BE2C (cell line): ENCODE data around the gene DNPEP.
"Not testable (repeated sequence)": the region's sequence is repeated elsewhere in the genome, so short reads cannot be mapped to it uniquely, and the experiment has no call there.

Experiments
- DNase-seq: peaks from one replicate; pipeline ENCODE4 v3.0.0-alpha.2; 2020
- H3K27me3 ChIP-seq: fragments of 250-450 bp; sonication (Bioruptor Pico); 2 replicates; pipeline ENCODE4 v1.5.1; 2020; ENCODE audit warnings: mild to moderate bottlenecking
- H3K36me3 ChIP-seq: fragments of 250-450 bp; sonication (Bioruptor Pico); 2 replicates; pipeline ENCODE4 v1.5.1; 2020; ENCODE audit warnings: mild to moderate bottlenecking
- H3K4me1 ChIP-seq: fragments of 250-450 bp; sonication (Bioruptor Pico); 2 replicates; pipeline ENCODE4 v1.5.1; 2020
- H3K4me3 ChIP-seq: 2 replicates; pipeline ENCODE4 v1.5.1; 2011; ENCODE audit warnings: low read depth, low read length
- H3K9me3 ChIP-seq: fragments of 250-450 bp; sonication (Bioruptor Pico); 2 replicates; pipeline ENCODE4 v1.5.1; 2020
- TF ChIP-seq, protein P1 (sequence below): IDR thresholded peaks from 2 replicates; pipeline ENCODE4 v1.5.1; 2012; ENCODE audit warnings: mild to moderate bottlenecking, low read depth, low read length

Gene DNPEP

GRCh38 chr2:219415580-219416234 lies 28.0 kb upstream of the DNPEP start:
- peaks cover 6% of the 10 kb centered on the region; the same call in 1 of the 2 replicates for H3K9me3 ChIP-seq
- no peaks in the 10 kb centered on the region for H3K27me3 ChIP-seq
- H3K4me3 ChIP-seq, result no peak overlapping the region
- H3K36me3 ChIP-seq, result no peaks in the 10 kb centered on the region
- H3K4me1 ChIP-seq, result no peaks in the 10 kb centered on the region
- DNase-seq, result no peak
- TF ChIP-seq, protein P1, sequence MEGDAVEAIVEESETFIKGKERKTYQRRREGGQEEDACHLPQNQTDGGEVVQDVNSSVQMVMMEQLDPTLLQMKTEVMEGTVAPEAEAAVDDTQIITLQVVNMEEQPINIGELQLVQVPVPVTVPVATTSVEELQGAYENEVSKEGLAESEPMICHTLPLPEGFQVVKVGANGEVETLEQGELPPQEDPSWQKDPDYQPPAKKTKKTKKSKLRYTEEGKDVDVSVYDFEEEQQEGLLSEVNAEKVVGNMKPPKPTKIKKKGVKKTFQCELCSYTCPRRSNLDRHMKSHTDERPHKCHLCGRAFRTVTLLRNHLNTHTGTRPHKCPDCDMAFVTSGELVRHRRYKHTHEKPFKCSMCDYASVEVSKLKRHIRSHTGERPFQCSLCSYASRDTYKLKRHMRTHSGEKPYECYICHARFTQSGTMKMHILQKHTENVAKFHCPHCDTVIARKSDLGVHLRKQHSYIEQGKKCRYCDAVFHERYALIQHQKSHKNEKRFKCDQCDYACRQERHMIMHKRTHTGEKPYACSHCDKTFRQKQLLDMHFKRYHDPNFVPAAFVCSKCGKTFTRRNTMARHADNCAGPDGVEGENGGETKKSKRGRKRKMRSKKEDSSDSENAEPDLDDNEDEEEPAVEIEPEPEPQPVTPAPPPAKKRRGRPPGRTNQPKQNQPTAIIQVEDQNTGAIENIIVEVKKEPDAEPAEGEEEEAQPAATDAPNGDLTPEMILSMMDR, result no peak

DNA sequence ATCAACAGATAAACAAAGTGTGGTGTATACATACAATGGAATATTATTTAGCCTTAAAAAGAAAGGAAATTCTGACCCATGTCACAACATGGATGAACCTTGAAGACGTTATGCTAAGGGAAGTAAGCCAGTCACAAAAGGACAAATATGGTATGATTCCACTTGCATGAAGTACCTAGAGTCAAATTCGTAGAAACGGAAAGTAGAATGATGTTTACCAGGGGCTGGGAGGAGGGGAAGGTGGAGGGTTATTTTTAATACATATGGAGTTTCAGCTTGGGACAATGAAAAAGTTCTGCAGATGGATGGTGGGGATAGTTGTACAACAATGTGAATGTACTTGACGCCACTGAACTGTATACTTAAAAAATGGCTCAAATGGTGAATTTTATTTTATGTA lies 27.1 kb upstream of the DNPEP start:
- no peak overlapping the region for H3K4me3 ChIP-seq
- DNase-seq, result no peak
- TF ChIP-seq, protein P1, result no peak
- H3K4me1 ChIP-seq, result no peaks in the 10 kb centered on the region
- H3K27me3 ChIP-seq, result no peaks in the 10 kb centered on the region
- peaks cover 6% of the 10 kb centered on the region; the same call in 1 of the 2 replicates for H3K9me3 ChIP-seq
- H3K36me3 ChIP-seq, result no peaks in the 10 kb centered on the region

GRCh38 chr2:219410390-219410789 lies 22.7 kb upstream of the DNPEP start:
- Histone ChIP-seq H3K4me3 (no peak overlapping the region), H3K9me3 (peaks cover 6% of the 10 kb centered on the region; the same call in 1 of the 2 replicates), H3K4me1 (no peaks in the 10 kb centered on the region), H3K36me3 (no peaks in the 10 kb centered on the region), H3K27me3 (no peaks in the 10 kb centered on the region)
- DNase-seq, result no peak
- TF ChIP-seq, protein P1, result no peak

- peaks cover 6% of the 10 kb centered on the region; the same call in 1 of the 2 replicates for H3K9me3 ChIP-seq
- no peak for DNase-seq
- TF ChIP-seq, protein P1, result no peak
Observed at GRCh38 chr2:219409619-219410018, 21.9 kb upstream of the DNPEP start.

GRCh38 chr2:219408631-219409030 lies 20.9 kb upstream of the DNPEP start:
- DNase-seq, result no peak
- Histone ChIP-seq H3K4me3 (no peak overlapping the region), H3K4me1 (no peaks in the 10 kb centered on the region), H3K36me3 (no peaks in the 10 kb centered on the region), H3K9me3 (peaks cover 6% of the 10 kb centered on the region; the same call in 1 of the 2 replicates), H3K27me3 (no peaks in the 10 kb centered on the region)
- TF ChIP-seq, protein P1, result no peak

More at GRCh38 chr2:219409619-219410018, 21.9 kb upstream of the DNPEP start:
- no peak overlapping the region for H3K4me3 ChIP-seq
- no peaks in the 10 kb centered on the region for H3K4me1 ChIP-seq
- no peaks in the 10 kb centered on the region for H3K36me3 ChIP-seq
- H3K27me3 ChIP-seq, result no peaks in the 10 kb centered on the region

GRCh38 chr2:219408204-219408603 lies 20.5 kb upstream of the DNPEP start:
- Histone ChIP-seq H3K9me3 (peaks cover 6% of the 10 kb centered on the region; the same call in 1 of the 2 replicates), H3K4me1 (no peaks in the 10 kb centered on the region), H3K27me3 (no peaks in the 10 kb centered on the region), H3K36me3 (no peaks in the 10 kb centered on the region), H3K4me3 (no peak overlapping the region)
- TF ChIP-seq, protein P1, result no peak
- DNase-seq, result no peak

GRCh38 chr2:219407343-219407742 lies 19.6 kb upstream of the DNPEP start:
- not testable (repeated sequence) for H3K27me3 ChIP-seq, DNase-seq, H3K9me3 ChIP-seq, H3K4me3 ChIP-seq, H3K4me1 ChIP-seq, H3K36me3 ChIP-seq
